ENCODE measurements around the gene MSH2. TPM values are rescaled to one million over a fixed set of nuclear protein-coding genes. Genes with fewer than 3 reads are reported as not detected.

Gene MSH2
- total and polyA plus RNA-seq, 4 donors, result 1.6 to 33.3 (median 3.8) TPM

DNA sequence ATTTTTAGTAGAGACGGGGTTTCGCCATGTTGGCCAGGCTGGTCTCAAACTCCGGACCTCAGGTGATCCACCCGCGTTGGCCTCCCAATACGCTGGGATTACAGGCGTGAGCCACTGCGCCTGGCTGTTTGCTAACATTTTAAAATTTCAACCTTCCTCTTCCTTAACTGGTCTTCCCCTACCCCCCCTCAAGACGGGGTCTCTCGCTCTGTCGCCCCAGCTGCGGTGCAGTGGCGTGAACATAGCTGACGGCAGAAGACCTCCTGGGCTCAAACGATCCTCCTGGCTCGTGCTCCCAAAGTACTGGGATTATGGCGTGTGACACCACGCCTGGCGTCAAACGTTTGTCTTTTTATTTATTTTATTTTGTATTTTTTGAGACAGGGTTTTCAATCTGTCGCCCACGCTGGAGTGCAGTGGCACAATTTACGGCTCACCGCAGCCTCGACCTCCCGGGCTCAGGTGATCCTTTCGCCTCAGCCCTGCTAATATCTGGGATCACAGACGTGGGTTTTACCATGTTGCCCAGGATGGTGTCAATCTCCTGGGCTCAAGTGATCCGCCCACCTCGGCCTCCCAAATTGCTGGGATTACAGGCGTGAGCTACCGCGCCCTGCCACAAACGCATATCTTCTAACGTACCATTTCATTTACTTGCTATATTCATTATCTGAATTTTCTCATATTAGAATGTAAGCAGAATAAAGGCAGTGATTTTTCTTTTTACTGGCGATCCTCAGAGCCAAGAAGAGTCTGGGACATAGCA lies 984 bp upstream of the MSH2 start:
- Histone ChIP-seq H3K4me1 (ENCODE audit: control insufficient read depth in 4 of 4, insufficient read depth in 4 of 4, low read length in 3 of 4) (peaks cover 2 to 18% (median 13%) of the 10 kb centered on the region in 4 donors), H3K27me3 (ENCODE audit: control insufficient read depth in 4 of 4, insufficient read depth in 4 of 4, low read length in 3 of 4) (no peaks in the 10 kb centered on the region), H3K9me3 (ENCODE audit: control insufficient read depth in 4 of 4, low read length in 3 of 4) (no peaks in the 10 kb centered on the region), H3K27ac (ENCODE audit: low read depth in 1 of 2, low read length in 2 of 2) (no peak overlapping the region), H3K4me3 (ENCODE audit: low read depth in 1 of 3, low read length in 3 of 3) (peak overlapping the region; percentile 78 to 91 (median 83)), H3K36me3 (ENCODE audit: control insufficient read depth in 4 of 4, insufficient read depth in 3 of 4, low read depth in 1 of 4, low read length in 3 of 4) (no peaks in the 10 kb centered on the region), H3K9ac (ENCODE audit: low read depth in 1 of 2, low read length in 2 of 2) (peak overlapping the region; percentile 36 to 38)
- WGBS, result 69% methylated on average over 36 of the region's 36 CpGs
- DNase-seq (ENCODE audit: low spot score), result no peak
- TF ChIP-seq JUND (IDR thresholded peaks at IDR 0.05), result no peak
- no peak for TF ChIP-seq FOXA2 (IDR thresholded peaks at IDR 0.05)
- TF ChIP-seq, protein P1, sequence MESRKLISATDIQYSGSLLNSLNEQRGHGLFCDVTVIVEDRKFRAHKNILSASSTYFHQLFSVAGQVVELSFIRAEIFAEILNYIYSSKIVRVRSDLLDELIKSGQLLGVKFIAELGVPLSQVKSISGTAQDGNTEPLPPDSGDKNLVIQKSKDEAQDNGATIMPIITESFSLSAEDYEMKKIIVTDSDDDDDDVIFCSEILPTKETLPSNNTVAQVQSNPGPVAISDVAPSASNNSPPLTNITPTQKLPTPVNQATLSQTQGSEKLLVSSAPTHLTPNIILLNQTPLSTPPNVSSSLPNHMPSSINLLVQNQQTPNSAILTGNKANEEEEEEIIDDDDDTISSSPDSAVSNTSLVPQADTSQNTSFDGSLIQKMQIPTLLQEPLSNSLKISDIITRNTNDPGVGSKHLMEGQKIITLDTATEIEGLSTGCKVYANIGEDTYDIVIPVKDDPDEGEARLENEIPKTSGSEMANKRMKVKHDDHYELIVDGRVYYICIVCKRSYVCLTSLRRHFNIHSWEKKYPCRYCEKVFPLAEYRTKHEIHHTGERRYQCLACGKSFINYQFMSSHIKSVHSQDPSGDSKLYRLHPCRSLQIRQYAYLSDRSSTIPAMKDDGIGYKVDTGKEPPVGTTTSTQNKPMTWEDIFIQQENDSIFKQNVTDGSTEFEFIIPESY (IDR thresholded peaks at IDR 0.05), result no peak
- no peak for TF ChIP-seq HNF4G (IDR thresholded peaks at IDR 0.05)
- TF ChIP-seq, protein P2, sequence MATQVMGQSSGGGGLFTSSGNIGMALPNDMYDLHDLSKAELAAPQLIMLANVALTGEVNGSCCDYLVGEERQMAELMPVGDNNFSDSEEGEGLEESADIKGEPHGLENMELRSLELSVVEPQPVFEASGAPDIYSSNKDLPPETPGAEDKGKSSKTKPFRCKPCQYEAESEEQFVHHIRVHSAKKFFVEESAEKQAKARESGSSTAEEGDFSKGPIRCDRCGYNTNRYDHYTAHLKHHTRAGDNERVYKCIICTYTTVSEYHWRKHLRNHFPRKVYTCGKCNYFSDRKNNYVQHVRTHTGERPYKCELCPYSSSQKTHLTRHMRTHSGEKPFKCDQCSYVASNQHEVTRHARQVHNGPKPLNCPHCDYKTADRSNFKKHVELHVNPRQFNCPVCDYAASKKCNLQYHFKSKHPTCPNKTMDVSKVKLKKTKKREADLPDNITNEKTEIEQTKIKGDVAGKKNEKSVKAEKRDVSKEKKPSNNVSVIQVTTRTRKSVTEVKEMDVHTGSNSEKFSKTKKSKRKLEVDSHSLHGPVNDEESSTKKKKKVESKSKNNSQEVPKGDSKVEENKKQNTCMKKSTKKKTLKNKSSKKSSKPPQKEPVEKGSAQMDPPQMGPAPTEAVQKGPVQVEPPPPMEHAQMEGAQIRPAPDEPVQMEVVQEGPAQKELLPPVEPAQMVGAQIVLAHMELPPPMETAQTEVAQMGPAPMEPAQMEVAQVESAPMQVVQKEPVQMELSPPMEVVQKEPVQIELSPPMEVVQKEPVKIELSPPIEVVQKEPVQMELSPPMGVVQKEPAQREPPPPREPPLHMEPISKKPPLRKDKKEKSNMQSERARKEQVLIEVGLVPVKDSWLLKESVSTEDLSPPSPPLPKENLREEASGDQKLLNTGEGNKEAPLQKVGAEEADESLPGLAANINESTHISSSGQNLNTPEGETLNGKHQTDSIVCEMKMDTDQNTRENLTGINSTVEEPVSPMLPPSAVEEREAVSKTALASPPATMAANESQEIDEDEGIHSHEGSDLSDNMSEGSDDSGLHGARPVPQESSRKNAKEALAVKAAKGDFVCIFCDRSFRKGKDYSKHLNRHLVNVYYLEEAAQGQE (IDR thresholded peaks at IDR 0.05), result no peak
- TF ChIP-seq RXRA (IDR thresholded peaks at IDR 0.05), result no peak
- TF ChIP-seq, protein P3, sequence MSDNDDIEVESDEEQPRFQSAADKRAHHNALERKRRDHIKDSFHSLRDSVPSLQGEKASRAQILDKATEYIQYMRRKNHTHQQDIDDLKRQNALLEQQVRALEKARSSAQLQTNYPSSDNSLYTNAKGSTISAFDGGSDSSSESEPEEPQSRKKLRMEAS (IDR thresholded peaks at IDR 0.05), result no peak
- no peak for TF ChIP-seq NR2F2 (IDR thresholded peaks at IDR 0.05)
- TF ChIP-seq SP1 (IDR thresholded peaks at IDR 0.05), result no peak
- no peak for TF ChIP-seq FOXA1 (IDR thresholded peaks at IDR 0.05)
- TF ChIP-seq GABPA (IDR thresholded peaks at IDR 0.05 in 1 of 2, conservative IDR thresholded peaks at IDR 0.05 in 1 of 2), result no peak
- TF ChIP-seq TAF1 (conservative IDR thresholded peaks at IDR 0.05), result no peak
- TF ChIP-seq YY1 (IDR thresholded peaks at IDR 0.05), result no peak
- TF ChIP-seq, protein P4, sequence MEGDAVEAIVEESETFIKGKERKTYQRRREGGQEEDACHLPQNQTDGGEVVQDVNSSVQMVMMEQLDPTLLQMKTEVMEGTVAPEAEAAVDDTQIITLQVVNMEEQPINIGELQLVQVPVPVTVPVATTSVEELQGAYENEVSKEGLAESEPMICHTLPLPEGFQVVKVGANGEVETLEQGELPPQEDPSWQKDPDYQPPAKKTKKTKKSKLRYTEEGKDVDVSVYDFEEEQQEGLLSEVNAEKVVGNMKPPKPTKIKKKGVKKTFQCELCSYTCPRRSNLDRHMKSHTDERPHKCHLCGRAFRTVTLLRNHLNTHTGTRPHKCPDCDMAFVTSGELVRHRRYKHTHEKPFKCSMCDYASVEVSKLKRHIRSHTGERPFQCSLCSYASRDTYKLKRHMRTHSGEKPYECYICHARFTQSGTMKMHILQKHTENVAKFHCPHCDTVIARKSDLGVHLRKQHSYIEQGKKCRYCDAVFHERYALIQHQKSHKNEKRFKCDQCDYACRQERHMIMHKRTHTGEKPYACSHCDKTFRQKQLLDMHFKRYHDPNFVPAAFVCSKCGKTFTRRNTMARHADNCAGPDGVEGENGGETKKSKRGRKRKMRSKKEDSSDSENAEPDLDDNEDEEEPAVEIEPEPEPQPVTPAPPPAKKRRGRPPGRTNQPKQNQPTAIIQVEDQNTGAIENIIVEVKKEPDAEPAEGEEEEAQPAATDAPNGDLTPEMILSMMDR (IDR thresholded peaks at IDR 0.05; ENCODE audit: low read depth, low read length, missing input control), result no peak
- TF ChIP-seq HNF4A (conservative IDR thresholded peaks at IDR 0.05), result no peak

DNA sequence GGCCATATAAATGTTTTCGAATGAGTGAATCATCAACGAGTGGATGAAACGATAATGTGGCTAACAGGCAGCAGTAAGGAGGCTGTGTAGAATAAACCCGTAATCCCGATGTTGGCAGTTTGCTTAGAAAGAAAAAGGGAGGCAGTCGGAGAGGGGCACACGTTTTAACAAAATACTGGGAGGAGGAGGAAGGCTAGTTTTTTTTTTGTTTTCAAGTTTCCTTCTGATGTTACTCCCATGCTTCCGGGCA lies 476 bp upstream of the MSH2 start:
- no peak overlapping the region for H3K27ac ChIP-seq (ENCODE audit: low read depth in 1 of 2, low read length in 2 of 2)
- peaks cover 2 to 18% (median 13%) of the 10 kb centered on the region in 4 donors for H3K4me1 ChIP-seq (ENCODE audit: control insufficient read depth in 4 of 4, insufficient read depth in 4 of 4, low read length in 3 of 4)
- H3K9me3 ChIP-seq (ENCODE audit: control insufficient read depth in 4 of 4, low read length in 3 of 4), result no peaks in the 10 kb centered on the region
- no peak for DNase-seq (ENCODE audit: low spot score)
- H3K9ac ChIP-seq (ENCODE audit: low read depth in 1 of 2, low read length in 2 of 2), result peak overlapping the region; percentile 36 to 38
- H3K27me3 ChIP-seq (ENCODE audit: control insufficient read depth in 4 of 4, insufficient read depth in 4 of 4, low read length in 3 of 4), result no peaks in the 10 kb centered on the region
- peak overlapping the region; percentile 78 to 91 (median 83) for H3K4me3 ChIP-seq (ENCODE audit: low read depth in 1 of 3, low read length in 3 of 3)
- WGBS, result 5% methylated on average over 8 of the region's 8 CpGs
- H3K36me3 ChIP-seq (ENCODE audit: control insufficient read depth in 4 of 4, insufficient read depth in 3 of 4, low read depth in 1 of 4, low read length in 3 of 4), result no peaks in the 10 kb centered on the region
- TF ChIP-seq, protein P5, sequence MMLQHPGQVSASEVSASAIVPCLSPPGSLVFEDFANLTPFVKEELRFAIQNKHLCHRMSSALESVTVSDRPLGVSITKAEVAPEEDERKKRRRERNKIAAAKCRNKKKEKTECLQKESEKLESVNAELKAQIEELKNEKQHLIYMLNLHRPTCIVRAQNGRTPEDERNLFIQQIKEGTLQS (IDR thresholded peaks at IDR 0.05), result no peak
- no peak for TF ChIP-seq EGR1 (IDR thresholded peaks at IDR 0.05; ENCODE audit: low read depth in 2 of 2)
- no peak for TF ChIP-seq GABPA (IDR thresholded peaks at IDR 0.05 in 1 of 2, conservative IDR thresholded peaks at IDR 0.05 in 1 of 2)
- TF ChIP-seq, protein P3 (IDR thresholded peaks at IDR 0.05), result no peak
- TF ChIP-seq RXRA (IDR thresholded peaks at IDR 0.05), result no peak
- TF ChIP-seq TAF1 (conservative IDR thresholded peaks at IDR 0.05), result no peak
- TF ChIP-seq RAD21 (IDR thresholded peaks at IDR 0.05), result no peak
- no peak for TF ChIP-seq HNF4A (conservative IDR thresholded peaks at IDR 0.05)
- TF ChIP-seq, protein P1 (IDR thresholded peaks at IDR 0.05), result no peak
- TF ChIP-seq FOXA1 (IDR thresholded peaks at IDR 0.05), result no peak
